Amniotic epithelial cell (primary cell): ENCODE data around the gene PSMA8.
"Not testable (repeated sequence)": the region's sequence is repeated elsewhere in the genome, so short reads cannot be mapped to it uniquely, and the experiment has no call there.

Experiments
- DNase-seq: peaks from one replicate; pipeline ENCODE4 v3.0.0-alpha.2; 2010; ENCODE audit warnings: low read depth

The PSMA8 gene

GRCh38 chr18:26237363-26237762, 103.7 kb downstream of the PSMA8 start:
- not testable (repeated sequence) for DNase-seq

- DNase-seq = not testable (repeated sequence)
Observed at GRCh38 chr18:26238718-26239117, 105.0 kb downstream of the PSMA8 start.

- DNase-seq = not testable (repeated sequence)
Observed at GRCh38 chr18:26242392-26242791, 108.7 kb downstream of the PSMA8 start.
